HG03064 (cell line): ENCODE data around the gene PEX10.
A peak's percentile ranks its signal among the peaks of the same experiment; 100 is the strongest.

Experiments used
- ATAC-seq: cut with Tn5 transposase; IDR thresholded peaks from one replicate; pipeline ENCODE4 v1.9.1; 2021; ENCODE audit warnings: low read depth; ENCODE audit not compliant: unreplicated experiment

PEX10 gene

GRCh38 chr1:2426540-2426939 lies 14.2 kb upstream of the PEX10 start:
- ATAC-seq: no peak

DNA sequence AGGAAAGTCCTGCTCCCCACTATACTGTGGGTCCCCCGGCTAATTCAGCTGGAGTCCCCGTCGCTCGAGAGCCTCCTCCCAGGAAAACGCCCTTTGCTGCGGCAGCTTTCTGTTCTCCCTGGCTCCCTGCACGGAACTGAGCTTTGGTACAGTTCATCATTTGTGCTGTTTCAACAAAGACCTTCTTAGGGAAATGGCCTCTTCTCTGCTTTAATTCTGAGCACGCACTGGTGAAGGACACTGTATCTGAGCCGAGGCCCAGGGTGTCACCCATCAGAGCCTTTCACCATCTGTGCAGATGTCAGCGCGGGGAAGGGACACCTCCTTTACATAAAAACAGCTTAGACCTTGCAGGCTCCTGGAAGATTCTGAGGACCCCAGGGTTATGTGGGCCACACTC lies 13.5 kb upstream of the PEX10 start:
- ATAC-seq: no peak

GRCh38 chr1:2422523-2422922 lies 10.2 kb upstream of the PEX10 start:
- no peak for ATAC-seq

- ATAC-seq: no peak
These were observed 7.1 kb upstream of the PEX10 start for GRCh38 chr1:2419416-2419815.

- no peak for ATAC-seq
These were observed 6.5 kb upstream of the PEX10 start for GRCh38 chr1:2418791-2419320.

DNA sequence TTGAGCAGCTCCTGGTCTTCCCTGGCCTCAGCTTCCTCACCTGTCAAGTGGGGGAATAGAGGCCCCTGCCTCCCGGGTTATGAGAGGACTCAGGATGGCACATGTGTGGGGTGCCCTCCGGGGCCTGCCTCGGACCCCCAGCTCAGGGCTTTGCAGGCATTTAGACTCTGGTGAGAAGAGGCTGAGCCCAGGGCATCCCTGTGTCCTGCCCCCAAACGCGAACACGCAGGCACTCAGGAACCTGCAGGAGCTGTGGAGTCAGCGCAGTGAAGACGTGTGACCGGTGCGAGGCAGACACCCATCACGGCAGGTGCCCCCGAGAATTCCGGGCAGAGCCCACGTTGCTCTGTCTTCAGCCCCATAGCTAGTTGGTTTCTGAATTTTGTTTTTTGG lies 5.5 kb upstream of the PEX10 start:
- ATAC-seq: no peak

DNA sequence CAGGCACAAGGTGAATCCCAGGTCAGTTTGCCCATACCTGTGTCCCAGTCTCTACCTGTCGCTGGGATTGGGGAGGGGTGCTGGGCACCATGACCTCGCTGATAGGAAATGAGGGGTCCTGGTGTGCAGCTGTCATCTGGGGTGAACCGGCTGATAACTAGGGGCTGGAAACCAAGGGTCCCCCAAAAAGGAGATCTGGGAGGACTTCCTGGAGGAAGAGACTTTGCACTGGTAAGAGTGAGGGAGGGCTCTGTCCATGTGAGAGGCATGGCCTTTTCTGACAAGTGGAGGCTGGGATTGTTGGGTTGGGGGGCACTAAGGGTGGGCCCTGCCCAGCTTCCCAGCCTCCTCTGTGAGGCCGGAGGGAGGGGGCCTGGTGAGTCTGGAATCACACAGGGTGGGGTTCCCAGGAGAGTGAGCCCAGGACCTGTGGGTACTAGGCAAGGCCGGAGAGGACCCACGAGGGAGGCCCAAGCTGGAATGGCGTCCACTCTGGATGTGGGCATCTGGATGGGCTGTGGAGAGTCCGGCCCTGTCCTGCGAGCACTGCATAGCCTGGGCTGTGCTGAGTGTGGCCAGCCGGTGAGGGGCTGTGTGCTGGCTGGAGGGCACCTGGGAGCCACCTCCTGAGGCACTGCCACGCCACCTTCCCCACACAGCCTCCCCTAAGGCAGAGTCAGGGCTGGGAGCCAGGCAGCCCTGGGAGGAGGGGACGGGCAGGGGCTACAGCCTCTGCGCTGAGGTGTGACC lies 4.9 kb upstream of the PEX10 start:
- no peak for ATAC-seq

- no peak for ATAC-seq
These were observed 4.0 kb upstream of the PEX10 start for GRCh38 chr1:2416403-2416802.

- no peak for ATAC-seq
These were observed 3.4 kb upstream of the PEX10 start for GRCh38 chr1:2415801-2416208.

DNA sequence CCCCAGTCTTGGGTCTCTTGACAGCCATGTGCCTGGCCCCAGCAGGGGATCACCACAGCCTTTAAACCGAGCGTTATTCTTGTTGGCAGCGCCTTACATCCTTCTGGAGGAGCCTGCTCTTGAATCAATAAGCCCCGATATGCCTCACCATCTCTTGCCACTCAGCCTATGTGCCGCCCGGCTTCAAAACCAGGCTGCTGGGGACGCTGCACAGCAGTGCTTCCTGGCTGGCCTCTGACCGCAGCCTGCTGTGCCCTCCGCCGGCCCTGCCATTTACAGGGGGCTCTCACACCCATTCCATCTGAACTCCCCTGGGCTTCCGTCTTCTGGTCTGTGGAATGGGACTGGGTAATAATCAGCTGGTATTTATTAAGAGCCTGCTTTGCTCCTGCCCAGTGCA lies 3.0 kb upstream of the PEX10 start:
- no peak for ATAC-seq

GRCh38 chr1:2414297-2414958 lies 2.1 kb upstream of the PEX10 start:
- ATAC-seq: no peak

DNA sequence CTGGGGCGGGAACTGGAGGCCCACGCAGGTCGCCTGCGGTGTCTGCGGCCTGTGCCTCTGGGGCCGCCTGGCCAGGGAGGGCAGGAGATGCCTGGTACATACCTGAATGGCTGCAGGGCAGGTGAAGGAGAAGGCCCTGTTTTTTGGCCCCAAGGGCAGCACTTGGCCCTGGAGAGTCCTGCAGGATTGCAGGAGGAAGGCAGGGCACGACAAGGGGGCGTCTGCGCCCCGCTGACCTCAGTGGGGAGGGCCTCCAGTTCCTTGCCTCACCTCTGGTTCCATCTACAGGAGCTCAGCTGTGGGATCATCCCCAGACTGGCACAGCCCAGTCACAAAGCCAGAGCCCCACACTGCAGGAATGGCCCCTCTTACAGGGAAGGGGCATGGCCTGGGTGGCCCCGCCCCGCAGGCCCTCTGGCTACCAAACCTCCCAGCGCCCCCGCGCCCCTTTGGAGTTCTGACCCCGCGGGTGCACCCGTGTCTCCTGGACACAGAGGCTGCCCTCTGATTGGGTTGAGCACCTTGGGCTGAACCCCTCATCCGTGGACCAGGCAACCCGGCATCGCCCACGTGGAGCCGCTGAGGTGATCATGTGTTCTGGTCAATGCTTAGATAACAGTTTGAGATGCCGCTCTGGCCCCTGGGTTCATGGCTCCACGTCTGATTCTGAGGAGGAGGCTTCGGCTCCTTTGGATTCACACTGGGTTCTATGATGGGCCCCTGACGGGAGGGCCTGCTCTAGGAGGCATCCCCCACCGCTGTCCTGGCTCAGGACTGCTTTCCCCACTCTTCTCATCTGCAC lies 1.3 kb upstream of the PEX10 start:
- peak; percentile 1 for ATAC-seq

- ATAC-seq: peak; percentile 11
These were observed 570 bp upstream of the PEX10 start for GRCh38 chr1:2412773-2413494.

DNA sequence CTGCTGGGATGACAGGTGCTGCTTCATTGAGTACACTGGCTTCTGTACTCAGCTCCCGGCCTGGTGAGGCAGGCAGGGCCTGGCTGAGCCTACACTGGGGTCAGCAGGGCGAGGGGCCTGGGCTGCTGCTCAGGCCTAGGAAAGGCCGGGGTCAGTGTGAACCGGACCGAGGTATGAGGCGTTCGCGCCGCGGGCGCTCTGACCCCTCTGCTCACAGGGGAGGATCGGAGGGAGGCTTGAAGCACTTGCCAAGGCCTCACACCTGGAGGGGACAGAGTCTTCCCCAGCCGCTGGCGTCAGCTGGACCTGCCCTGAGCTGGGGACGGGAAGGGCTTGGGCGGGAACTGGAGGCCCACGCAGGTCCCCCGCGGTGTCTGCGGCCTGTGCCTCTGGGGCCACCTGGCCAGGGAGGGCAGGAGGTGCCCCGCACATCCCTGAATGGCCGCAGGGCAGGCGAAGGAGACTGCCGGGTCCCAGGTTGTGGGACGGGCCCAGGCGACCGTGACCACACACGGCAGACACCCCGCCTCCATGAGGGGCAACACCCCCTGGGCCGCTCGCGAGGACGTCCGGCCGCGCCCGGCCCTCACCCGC lies 466 bp downstream of the PEX10 start:
- ATAC-seq: peak; percentile 6

GRCh38 chr1:2409745-2410144 lies 2.6 kb downstream of the PEX10 start:
- ATAC-seq: no peak

GRCh38 chr1:2408859-2409276 lies 3.5 kb downstream of the PEX10 start:
- no peak for ATAC-seq

GRCh38 chr1:2408456-2408855 lies 3.9 kb downstream of the PEX10 start:
- ATAC-seq: no peak

- no peak for ATAC-seq
These were observed 4.4 kb downstream of the PEX10 start for GRCh38 chr1:2407991-2408275.

- ATAC-seq: no peak
These were observed 5.0 kb downstream of the PEX10 start for GRCh38 chr1:2407166-2407990.
